SU-DHL-6 (cell line): ENCODE data around the gene OTOS.
A peak's percentile ranks its signal among the peaks of the same experiment; 100 is the strongest.

Experiments used
- H2AFZ ChIP-seq: fragments of 200-600 bp; sonication (generic); 2 replicates; pipeline ENCODE4 v1.6.1; 2014; ENCODE audit warnings: low read depth, mild to moderate bottlenecking, moderate library complexity, mixed read lengths, antibody characterized with exemption, low read length; ENCODE audit not compliant: severe bottlenecking
- H3F3A ChIP-seq: fragments of 200-600 bp; shearing (Covaris generic); 2 replicates; pipeline ENCODE4 v1.6.0; 2016; ENCODE audit warnings: antibody characterized with exemption, mild to moderate bottlenecking; ENCODE audit not compliant: insufficient read depth
- H3K27ac ChIP-seq: fragments of 200-600 bp; sonication (generic); 2 replicates; pipeline ENCODE4 v1.5.1; 2016; ENCODE audit warnings: low read depth, mild to moderate bottlenecking, low read length, moderate library complexity, mixed read lengths
- H3K27me3 ChIP-seq: fragments of 200-600 bp; sonication (generic), shearing (Covaris generic); 2 replicates; pipeline ENCODE4 v1.6.0; 2014; ENCODE audit warnings: mild to moderate bottlenecking, low read length
- H3K36me3 ChIP-seq: fragments of 200-600 bp; sonication (generic); 2 replicates; pipeline ENCODE4 v1.6.1; 2014; ENCODE audit warnings: mild to moderate bottlenecking, low read length, mixed read lengths
- H3K4me2 ChIP-seq: fragments of 300-600, 200-600 bp; shearing (Covaris generic), sonication (generic); 2 replicates; pipeline ENCODE4 v1.6.0; 2014; ENCODE audit warnings: low read length, low read depth, mild to moderate bottlenecking; ENCODE audit not compliant: poor library complexity, severe bottlenecking
- H3K4me3 ChIP-seq: fragments of 200-600 bp; sonication (generic); 2 replicates; pipeline ENCODE4 v1.5.1; 2014; ENCODE audit warnings: antibody characterized with exemption, low read length, mild to moderate bottlenecking, mixed read lengths; ENCODE audit not compliant: insufficient read depth, poor library complexity, severe bottlenecking
- H3K79me2 ChIP-seq: fragments of 200-600 bp; sonication (generic); 2 replicates; pipeline ENCODE4 v1.6.1; 2014; ENCODE audit warnings: mild to moderate bottlenecking, low read length, moderate library complexity; ENCODE audit not compliant: insufficient read depth
- H3K9ac ChIP-seq: fragments of 200-600 bp; sonication (generic); 2 replicates; pipeline ENCODE4 v1.7.0; 2014; ENCODE audit warnings: mild to moderate bottlenecking, low read length
- H3K9me2 ChIP-seq: fragments of 200-600 bp; sonication (generic); replicated peaks from 2 replicates; pipeline ENCODE4 v1.6.1; 2014; ENCODE audit warnings: low read length; ENCODE audit not compliant: insufficient read depth
- H3K9me3 ChIP-seq: fragments of 200-600 bp; sonication (generic); 2 replicates; pipeline ENCODE4 v1.6.1; 2014; ENCODE audit warnings: low read length, mixed read lengths; ENCODE audit not compliant: insufficient read depth
- H4K20me1 ChIP-seq: fragments of 200-600 bp; sonication (generic); 2 replicates; pipeline ENCODE4 v1.6.1; 2014; ENCODE audit warnings: low read depth, mild to moderate bottlenecking, antibody characterized with exemption, low read length, moderate library complexity, mixed read lengths
- EZH2phosphoT487 ChIP-seq: fragments of 200-600 bp; sonication (generic), shearing (Covaris generic); conservative IDR thresholded peaks from 2 replicates; pipeline ENCODE4 v1.6.1; 2018; ENCODE audit warnings: mild to moderate bottlenecking, antibody characterized with exemption, low read length, moderate library complexity, mixed read lengths
- TF ChIP-seq, protein P1 (sequence below): fragments of 200-600 bp; sonication (generic); IDR thresholded peaks from one replicate; pipeline ENCODE4 v1.5.1; 2017; ENCODE audit warnings: antibody characterized with exemption, mild to moderate bottlenecking, low read length, moderate library complexity; ENCODE audit not compliant: insufficient read depth, poor library complexity, severe bottlenecking

The OTOS gene

DNA sequence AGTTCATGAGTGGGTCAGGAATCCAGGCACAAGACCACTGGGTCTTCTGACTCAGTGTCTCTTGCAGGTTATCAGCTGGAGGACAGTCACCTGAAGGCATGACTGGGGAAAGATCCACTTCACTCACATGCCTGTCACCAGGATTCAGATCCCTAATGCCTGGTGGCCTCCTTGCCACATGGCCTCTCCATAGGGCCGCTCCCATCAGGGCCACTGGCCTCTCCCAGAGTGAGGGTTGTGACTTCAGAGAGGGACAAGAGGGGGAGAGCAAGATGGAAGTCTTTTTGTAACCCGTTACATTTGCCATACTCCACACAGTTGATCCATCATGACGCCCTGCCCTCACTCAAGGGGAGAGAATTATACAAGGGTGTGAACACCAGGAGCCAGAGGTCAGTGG is 13.0 kb upstream of the OTOS start:
- no peaks in the 10 kb centered on the region for H4K20me1 ChIP-seq
- no peaks in the 10 kb centered on the region for H3K9me2 ChIP-seq
- no peak overlapping the region for H3K9ac ChIP-seq
- no peaks in the 10 kb centered on the region for H3F3A ChIP-seq
- no peaks in the 10 kb centered on the region for H3K9me3 ChIP-seq
- TF ChIP-seq EZH2phosphoT487 = no peak
- TF ChIP-seq, protein P1, sequence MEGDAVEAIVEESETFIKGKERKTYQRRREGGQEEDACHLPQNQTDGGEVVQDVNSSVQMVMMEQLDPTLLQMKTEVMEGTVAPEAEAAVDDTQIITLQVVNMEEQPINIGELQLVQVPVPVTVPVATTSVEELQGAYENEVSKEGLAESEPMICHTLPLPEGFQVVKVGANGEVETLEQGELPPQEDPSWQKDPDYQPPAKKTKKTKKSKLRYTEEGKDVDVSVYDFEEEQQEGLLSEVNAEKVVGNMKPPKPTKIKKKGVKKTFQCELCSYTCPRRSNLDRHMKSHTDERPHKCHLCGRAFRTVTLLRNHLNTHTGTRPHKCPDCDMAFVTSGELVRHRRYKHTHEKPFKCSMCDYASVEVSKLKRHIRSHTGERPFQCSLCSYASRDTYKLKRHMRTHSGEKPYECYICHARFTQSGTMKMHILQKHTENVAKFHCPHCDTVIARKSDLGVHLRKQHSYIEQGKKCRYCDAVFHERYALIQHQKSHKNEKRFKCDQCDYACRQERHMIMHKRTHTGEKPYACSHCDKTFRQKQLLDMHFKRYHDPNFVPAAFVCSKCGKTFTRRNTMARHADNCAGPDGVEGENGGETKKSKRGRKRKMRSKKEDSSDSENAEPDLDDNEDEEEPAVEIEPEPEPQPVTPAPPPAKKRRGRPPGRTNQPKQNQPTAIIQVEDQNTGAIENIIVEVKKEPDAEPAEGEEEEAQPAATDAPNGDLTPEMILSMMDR = no peak
- H3K36me3 ChIP-seq = no peaks in the 10 kb centered on the region
- H3K4me2 ChIP-seq = no peak overlapping the region
- H3K27ac ChIP-seq = no peak overlapping the region
- H2AFZ ChIP-seq = no peak overlapping the region
- no peak overlapping the region for H3K4me3 ChIP-seq
- H3K79me2 ChIP-seq = no peaks in the 10 kb centered on the region
- H3K27me3 ChIP-seq = no peaks in the 10 kb centered on the region

DNA sequence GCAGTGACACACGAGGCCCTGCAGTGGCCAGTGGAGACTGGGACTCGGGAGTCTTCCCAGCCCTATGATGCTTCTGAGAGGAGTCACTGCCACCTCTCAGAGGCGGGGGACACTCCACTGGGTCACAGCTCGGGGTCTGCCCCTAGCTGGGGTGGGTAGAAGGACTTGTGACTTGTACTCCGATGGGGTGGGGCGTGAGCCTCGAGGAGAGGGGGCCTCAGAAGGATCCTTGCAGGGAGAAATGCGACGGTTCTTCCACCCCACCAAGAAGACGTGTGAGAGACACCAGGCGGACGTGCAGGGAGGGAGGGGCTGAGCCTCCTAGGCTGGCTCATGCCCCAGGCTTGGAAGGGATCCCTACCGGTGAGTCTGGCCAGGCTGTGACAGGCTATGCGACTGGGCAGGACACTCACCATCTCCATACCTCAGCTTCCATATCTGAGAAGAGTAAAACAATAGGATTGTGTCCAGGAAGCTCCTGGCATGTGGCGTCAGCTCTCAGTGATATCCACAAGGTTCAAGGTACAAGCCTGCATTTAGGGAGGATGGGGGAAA is 11.1 kb upstream of the OTOS start:
- H3K9me3 ChIP-seq = no peaks in the 10 kb centered on the region
- H3F3A ChIP-seq = no peaks in the 10 kb centered on the region
- H3K9me2 ChIP-seq = no peaks in the 10 kb centered on the region
- TF ChIP-seq EZH2phosphoT487 = no peak
- TF ChIP-seq, protein P1 = no peak
- no peak overlapping the region for H3K4me3 ChIP-seq
- no peaks in the 10 kb centered on the region for H3K27me3 ChIP-seq
- H4K20me1 ChIP-seq = no peaks in the 10 kb centered on the region
- H3K27ac ChIP-seq = no peak overlapping the region
- H2AFZ ChIP-seq = no peak overlapping the region
- H3K36me3 ChIP-seq = no peaks in the 10 kb centered on the region
- no peak overlapping the region for H3K4me2 ChIP-seq
- no peak overlapping the region for H3K9ac ChIP-seq
- H3K79me2 ChIP-seq = no peaks in the 10 kb centered on the region

DNA sequence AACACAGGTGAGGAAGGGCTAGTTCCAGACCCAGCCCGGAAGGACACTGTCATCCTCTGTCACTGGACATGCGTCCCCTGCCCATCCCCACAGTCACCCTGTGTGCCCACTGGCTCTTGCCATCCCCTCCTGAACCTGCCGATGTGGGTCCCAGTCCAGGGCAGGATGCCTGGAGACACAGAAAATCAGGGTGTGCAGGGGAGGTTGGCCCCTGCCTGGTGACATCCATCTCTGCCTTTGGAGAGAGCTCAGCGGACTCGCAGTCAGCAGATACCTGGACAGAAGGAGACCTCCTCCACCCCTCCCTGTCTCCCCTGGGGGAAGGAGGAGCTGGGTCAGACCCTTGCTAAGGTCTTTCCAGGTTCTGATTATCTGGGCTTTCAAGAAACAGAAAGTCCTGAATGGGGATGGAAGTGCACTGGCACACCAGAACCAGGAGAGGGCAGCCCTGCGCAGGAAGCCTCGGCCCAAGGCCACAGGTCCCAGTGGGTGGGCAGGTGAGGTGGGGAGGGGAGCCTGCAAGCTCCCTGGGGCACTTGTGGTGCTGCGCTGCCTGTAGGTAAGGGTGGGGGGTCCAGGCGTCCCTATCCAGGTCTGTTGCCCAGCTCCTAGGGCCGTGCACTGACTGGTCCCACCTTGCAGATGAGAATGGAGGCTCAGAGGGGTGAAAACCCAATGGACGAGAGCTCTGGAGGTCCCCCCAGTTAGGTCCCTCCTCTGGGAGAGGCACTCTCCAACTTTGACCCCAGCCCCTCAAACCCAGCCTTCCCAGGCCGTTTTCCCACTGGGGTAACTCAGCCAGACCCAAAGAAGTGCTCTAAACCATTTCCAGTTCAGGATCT is 9.7 kb upstream of the OTOS start:
- H3K9me2 ChIP-seq = no peaks in the 10 kb centered on the region
- no peaks in the 10 kb centered on the region for H3K36me3 ChIP-seq
- H3K9ac ChIP-seq = no peak overlapping the region
- no peak overlapping the region for H3K4me3 ChIP-seq
- H3K27ac ChIP-seq = no peak overlapping the region
- no peaks in the 10 kb centered on the region for H3K27me3 ChIP-seq
- H3K79me2 ChIP-seq = no peaks in the 10 kb centered on the region
- no peak overlapping the region for H2AFZ ChIP-seq
- H4K20me1 ChIP-seq = no peaks in the 10 kb centered on the region
- no peaks in the 10 kb centered on the region for H3K9me3 ChIP-seq
- TF ChIP-seq, protein P1 = peak; percentile 71
- no peak for TF ChIP-seq EZH2phosphoT487
- no peaks in the 10 kb centered on the region for H3F3A ChIP-seq
- H3K4me2 ChIP-seq = no peak overlapping the region
